HG02610 (cell line): ENCODE results near the gene THEM4.

ENCODE experiments used
- ATAC-seq: cut with Tn5 transposase; IDR thresholded peaks from one replicate; pipeline ENCODE4 v1.9.1; 2021; ENCODE audit warnings: mild to moderate bottlenecking, moderate library complexity; ENCODE audit not compliant: unreplicated experiment

The THEM4 gene

GRCh38 chr1:151909167-151910149, at the start of gene THEM4:
THEM4 (minus strand) TSS chr1:151909511; CDS start chr1:151909458, 53 bp downstream.
- ATAC-seq, result peak; percentile 98

DNA sequence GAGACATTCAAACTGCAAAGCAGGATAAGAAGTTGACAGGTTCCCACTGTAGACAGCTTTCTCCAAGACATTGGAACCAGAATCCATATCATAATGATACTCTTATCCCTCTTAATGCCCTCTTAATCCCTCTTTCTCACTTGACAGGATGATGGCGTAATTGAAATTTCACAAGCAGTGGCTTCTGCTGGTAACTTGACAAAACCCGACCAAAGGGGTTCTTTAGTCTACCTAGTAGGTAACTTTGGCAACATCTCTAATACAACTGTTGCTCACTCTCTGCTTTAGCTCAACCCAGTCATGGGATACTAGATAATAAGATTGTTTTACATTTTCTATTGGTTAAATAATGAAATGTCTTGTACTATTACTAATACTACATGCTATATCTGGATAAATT, 49.6 kb upstream of the THEM4 start:
- no peak for ATAC-seq

- no peak for ATAC-seq
These were observed 47.7 kb upstream of the THEM4 start for GRCh38 chr1:151956957-151957497.

DNA sequence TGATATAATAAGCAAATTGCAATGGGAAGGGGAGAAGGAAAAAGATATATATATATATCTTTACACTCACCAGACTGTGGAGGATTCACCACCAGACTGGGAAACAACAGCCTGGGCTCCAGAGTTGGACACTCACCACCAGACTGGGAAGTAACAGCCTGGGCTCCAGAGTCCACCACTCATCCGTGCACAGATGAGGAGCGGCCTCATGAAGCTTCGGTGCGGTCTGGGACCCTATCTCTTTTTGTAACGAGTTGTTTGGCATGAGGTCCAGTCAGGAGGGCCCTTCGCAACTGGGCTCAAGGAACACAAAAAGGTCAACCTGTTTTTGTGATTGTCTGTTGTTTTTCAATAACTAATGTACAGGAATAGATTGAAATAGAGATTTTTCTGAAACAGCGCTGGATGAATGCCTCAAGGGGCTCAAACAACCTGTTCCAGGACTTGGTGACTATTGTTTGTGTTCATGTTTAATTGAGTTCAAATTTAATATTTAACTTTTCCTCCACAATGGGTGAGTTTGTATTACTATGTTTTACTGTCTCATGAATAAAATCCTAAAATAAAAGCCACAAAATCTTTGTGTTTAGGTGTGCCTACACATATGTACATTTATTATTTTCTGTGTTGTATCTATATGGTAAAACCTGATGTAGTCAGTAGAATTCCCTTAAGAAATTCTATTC, 44.2 kb upstream of the THEM4 start:
- ATAC-seq, result no peak

DNA sequence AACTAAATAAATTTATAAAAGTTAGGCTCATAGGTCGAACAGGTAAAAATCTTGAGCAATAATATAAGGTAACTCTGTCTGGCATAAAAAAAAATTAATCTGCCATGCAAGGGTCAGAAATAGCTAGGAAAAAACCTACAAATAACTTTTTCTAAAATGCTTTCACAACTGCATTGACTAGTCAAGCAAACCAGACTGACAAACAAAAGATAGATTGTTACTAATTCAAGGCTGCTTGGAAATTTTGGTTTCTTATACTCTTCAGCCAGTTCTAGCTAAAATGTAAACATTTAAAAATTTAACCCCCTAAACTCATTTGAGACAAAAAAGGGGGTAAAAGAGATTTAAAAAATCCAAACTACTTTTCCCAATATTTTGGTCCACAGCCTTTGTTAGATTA, 43.5 kb upstream of the THEM4 start:
- ATAC-seq, result no peak

DNA sequence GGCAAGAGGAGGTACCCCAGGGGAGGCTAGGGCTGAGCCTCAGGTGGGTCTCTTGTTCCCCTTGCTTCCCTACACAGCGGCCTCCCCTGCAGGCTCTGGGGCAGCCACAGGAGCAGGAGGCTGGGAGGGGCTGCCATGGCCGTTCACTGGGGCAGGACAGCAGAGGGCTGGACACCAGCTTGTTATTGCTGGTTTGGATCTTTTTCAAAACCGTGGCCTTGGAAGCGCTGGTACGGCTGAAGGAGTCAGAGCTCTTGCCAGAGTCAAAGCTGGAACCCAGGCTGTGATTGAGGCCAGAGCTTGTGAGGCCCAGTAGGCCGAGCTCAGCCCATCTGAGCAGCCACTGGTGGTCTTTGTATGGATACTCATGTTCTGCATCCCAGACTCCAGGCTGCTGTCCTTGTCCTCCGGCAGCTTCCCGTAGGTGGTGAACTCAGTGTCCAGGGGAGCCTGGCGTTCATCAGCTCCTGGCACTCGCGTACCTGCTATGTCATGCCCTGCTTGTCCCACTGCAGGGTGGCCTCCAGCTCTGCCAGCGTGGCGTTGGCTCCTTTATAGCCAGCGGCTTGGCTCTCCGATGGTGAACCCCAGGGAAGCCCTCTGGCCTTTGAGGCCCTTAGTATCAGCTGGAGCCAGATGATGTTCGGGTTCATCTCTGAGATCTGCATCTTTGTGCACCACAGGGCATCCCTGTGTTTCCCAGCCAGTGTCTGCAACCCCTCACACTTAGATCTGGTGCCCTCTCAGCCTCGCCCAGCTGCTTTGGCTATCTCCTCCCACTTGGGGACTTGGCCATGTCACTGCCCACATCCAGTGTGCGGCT, 40.3 kb upstream of the THEM4 start:
- no peak for ATAC-seq

GRCh38 chr1:151948506-151948905, 39.2 kb upstream of the THEM4 start:
- ATAC-seq, result no peak

GRCh38 chr1:151947140-151947539, 37.8 kb upstream of the THEM4 start:
- no peak for ATAC-seq

GRCh38 chr1:151945725-151946722, 36.7 kb upstream of the THEM4 start:
- ATAC-seq, result no peak

GRCh38 chr1:151944857-151945575, 35.7 kb upstream of the THEM4 start:
- no peak for ATAC-seq

DNA sequence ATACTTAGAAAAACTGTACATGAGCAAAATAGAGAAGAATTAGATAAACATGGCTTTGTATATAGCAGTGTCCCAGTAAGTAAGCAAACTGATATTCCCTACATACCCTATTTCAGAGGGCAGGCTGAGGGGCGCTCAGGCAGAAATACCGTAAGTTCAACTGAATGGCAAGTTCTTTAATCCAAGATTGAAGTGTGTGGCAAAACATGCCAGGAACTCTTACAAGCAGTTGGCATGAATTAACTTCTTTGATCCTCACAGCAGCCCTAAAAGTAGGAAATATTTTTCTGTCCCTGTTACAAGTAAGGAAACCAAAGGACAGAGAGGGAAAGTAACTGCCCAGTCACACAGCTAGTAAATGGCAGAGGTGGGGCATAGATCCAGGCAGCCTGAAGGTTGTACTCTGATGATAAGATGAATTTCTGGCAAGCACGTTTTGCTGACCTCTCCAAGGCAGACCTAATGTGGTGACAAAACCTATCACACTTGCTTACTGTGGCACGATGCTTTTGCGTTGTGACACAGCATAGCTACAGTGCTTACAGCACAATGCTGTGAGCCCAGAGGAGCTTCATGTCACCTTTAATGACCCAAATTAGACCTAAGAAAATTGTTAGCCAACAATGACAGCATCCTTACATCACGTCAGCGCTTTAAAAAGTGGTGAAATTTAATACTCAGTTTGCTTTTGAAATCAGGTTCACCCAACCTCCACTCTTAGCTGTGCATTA, 35.0 kb upstream of the THEM4 start:
- ATAC-seq, result no peak

- no peak for ATAC-seq
These were observed 34.3 kb upstream of the THEM4 start for GRCh38 chr1:151943591-151943990.

- ATAC-seq, result no peak
These were observed 33.6 kb upstream of the THEM4 start for GRCh38 chr1:151942882-151943281.

GRCh38 chr1:151940541-151940940, 31.2 kb upstream of the THEM4 start:
- no peak for ATAC-seq

DNA sequence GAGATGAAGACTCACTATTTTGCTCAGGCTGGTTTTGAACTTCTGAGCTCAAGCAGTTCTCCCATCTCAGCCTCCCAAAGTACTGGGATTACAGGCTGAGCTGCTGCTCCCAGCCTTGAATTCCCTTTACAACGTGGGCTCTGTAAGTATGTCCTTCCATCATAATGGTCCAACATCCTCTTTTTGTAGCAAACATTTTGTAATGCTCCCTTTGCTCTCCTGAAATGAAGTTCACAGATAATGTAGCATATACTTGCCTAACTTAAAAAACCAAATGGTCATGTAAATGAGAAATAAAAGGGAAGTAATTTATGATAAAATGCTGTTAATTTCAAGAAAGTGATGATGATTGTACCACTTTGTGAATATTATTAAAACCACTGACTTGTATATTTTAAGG, 30.5 kb upstream of the THEM4 start:
- no peak for ATAC-seq

GRCh38 chr1:151939141-151939540, 29.8 kb upstream of the THEM4 start:
- no peak for ATAC-seq

- no peak for ATAC-seq
These were observed 27.3 kb upstream of the THEM4 start for GRCh38 chr1:151936653-151937052.

DNA sequence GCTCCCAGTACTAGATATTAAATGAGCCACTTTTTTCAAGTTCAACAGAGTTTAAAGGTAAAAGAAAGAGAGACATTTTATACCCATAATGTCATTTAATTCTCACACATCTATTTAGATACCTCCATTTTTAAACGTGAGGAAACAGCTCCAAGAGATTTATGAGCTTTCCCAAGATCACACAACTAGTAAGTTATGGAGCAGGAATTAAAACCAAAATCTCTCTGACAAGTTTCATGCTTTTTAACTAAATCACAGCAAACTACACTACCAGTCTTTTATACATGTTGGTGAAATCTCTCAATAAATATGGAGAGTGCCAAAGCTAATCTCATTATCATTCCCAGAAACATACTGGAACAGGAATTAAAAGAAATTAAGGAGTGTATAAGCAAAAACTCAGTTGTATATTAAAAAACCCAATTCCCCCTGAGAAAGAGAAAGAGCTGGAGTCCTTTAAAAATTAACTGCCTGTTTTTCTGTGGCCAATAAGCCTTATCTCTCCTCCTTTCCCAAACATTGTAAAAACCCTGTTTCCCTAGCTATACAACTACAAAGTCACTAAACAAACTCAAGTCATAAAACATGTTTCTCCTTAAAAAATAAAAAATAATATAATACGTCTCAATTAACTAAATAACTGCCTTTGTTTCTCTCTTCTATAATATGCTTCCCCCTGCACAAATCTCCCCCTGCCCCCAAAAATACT, 26.7 kb upstream of the THEM4 start:
- no peak for ATAC-seq
